Keratinocyte (primary cell): Measurements from ENCODE around the gene ASB6.

Source experiments
- EZH2 ChIP-seq: IDR thresholded peaks from one replicate; pipeline ENCODE4 v1.6.1; 2012; ENCODE audit warnings: inconsistent platforms, mild to moderate bottlenecking, low read length, moderate library complexity
- TF ChIP-seq, protein P1 (sequence below), 3 experiments: IDR thresholded peaks in 1 of 3; conservative IDR thresholded peaks in 1 of 3; optimal IDR thresholded peaks in 1 of 3; 2 replicates in 2 of 3; 3 replicates in 1 of 3; pipeline versions ENCODE3 to v1.5.1; 2011; ENCODE audit warnings: low read length in 3 of 3, mild to moderate bottlenecking in 3 of 3, moderate library complexity in 2 of 3, control low read depth in 1 of 3, inconsistent platforms in 1 of 3; ENCODE audit not compliant: insufficient read depth in 2 of 3; ENCODE audit errors: extremely low read depth in 1 of 3

DNA sequence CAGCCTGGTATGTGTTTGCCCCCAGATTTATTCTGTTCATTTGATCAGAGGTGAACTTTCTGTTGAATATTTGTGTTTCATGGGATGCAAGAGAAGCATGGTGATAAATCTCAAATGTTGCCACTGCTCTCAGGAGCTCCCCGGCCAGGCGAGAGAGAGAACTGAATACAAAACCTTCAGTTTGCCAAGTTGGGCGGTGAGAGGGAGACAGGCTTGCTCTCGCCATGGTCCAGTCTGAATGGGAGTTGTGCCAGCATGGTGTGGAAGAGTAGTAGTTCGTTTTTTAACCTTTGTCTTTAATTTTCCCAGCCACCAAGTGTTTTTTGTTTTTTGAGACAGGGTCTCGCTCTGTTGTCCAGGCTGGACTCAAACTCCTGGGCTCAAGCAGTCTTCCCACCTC is 13.2 kb downstream of the ASB6 start:
- TF ChIP-seq, protein P1, sequence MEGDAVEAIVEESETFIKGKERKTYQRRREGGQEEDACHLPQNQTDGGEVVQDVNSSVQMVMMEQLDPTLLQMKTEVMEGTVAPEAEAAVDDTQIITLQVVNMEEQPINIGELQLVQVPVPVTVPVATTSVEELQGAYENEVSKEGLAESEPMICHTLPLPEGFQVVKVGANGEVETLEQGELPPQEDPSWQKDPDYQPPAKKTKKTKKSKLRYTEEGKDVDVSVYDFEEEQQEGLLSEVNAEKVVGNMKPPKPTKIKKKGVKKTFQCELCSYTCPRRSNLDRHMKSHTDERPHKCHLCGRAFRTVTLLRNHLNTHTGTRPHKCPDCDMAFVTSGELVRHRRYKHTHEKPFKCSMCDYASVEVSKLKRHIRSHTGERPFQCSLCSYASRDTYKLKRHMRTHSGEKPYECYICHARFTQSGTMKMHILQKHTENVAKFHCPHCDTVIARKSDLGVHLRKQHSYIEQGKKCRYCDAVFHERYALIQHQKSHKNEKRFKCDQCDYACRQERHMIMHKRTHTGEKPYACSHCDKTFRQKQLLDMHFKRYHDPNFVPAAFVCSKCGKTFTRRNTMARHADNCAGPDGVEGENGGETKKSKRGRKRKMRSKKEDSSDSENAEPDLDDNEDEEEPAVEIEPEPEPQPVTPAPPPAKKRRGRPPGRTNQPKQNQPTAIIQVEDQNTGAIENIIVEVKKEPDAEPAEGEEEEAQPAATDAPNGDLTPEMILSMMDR (optimal IDR thresholded peaks at IDR 0.05 in 1 of 3, IDR thresholded peaks at IDR 0.05 in 1 of 3, conservative IDR thresholded peaks at IDR 0.05 in 1 of 3; ENCODE audit: extremely low read depth in 1 of 3, insufficient read depth in 2 of 3, low read length in 3 of 3) = no peak
- no peak for TF ChIP-seq EZH2
